NCI-H1105 treated with DMSO at 0.1 percent for 48 hours (cell line): Measurements from ENCODE around the gene ALOXE3.
"Not testable (repeated sequence)": the region's sequence is repeated elsewhere in the genome, so short reads cannot be mapped to it uniquely, and the experiment has no call there.

Experiments used
- DNase-seq: peaks from one replicate; lab custom pipeline; 2025; lab: John Stamatoyannopoulos, UW

The ALOXE3 gene

GRCh38 chr17:8121681-8122421 lies 3.5 kb upstream of the ALOXE3 start:
- peak; percentile 48 for DNase-seq

- no peak for DNase-seq
Measured at GRCh38 chr17:8121407-8121680, 3.0 kb upstream of the ALOXE3 start.

- peak; percentile 74 for DNase-seq
Measured at GRCh38 chr17:8120520-8121406, 2.4 kb upstream of the ALOXE3 start.

GRCh38 chr17:8119581-8120519 lies 1.5 kb upstream of the ALOXE3 start:
- DNase-seq = peak; percentile 92

GRCh38 chr17:8118769-8119580 lies 661 bp upstream of the ALOXE3 start:
- peak; percentile 87 for DNase-seq

GRCh38 chr17:8117367-8117979 lies 841 bp downstream of the ALOXE3 start:
- DNase-seq = peak; percentile 24

GRCh38 chr17:8116776-8117175 lies 1.5 kb downstream of the ALOXE3 start:
- DNase-seq = no peak

- DNase-seq = no peak
Measured at GRCh38 chr17:8110907-8111306, 7.4 kb downstream of the ALOXE3 start.

- DNase-seq = no peak
Measured at GRCh38 chr17:8110456-8110804, 7.9 kb downstream of the ALOXE3 start.

- peak; percentile 78 for DNase-seq
Measured at GRCh38 chr17:8109661-8110455, 8.5 kb downstream of the ALOXE3 start.

- DNase-seq = no peak
Measured at GRCh38 chr17:8108972-8109660, 9.2 kb downstream of the ALOXE3 start.

- not testable (repeated sequence) for DNase-seq
Measured at GRCh38 chr17:8106980-8107379, 11.3 kb downstream of the ALOXE3 start.

- no peak for DNase-seq
Measured at GRCh38 chr17:8105957-8106398, 12.3 kb downstream of the ALOXE3 start.

- no peak for DNase-seq
Measured at GRCh38 chr17:8104911-8105310, 13.4 kb downstream of the ALOXE3 start.

GRCh38 chr17:8103549-8103948 lies 14.8 kb downstream of the ALOXE3 start:
- no peak for DNase-seq

- DNase-seq = no peak
Measured at GRCh38 chr17:8101721-8102120, 16.6 kb downstream of the ALOXE3 start.

- no peak for DNase-seq
Measured at GRCh38 chr17:8100763-8101162, 17.6 kb downstream of the ALOXE3 start.

GRCh38 chr17:8100111-8100510 lies 18.2 kb downstream of the ALOXE3 start:
- no peak for DNase-seq

- DNase-seq = no peak
Measured at GRCh38 chr17:8096541-8096940, 21.8 kb downstream of the ALOXE3 start.

- DNase-seq = no peak
Measured at GRCh38 chr17:8095361-8095760, 23.0 kb downstream of the ALOXE3 start.
